Choroid plexus epithelial cell (primary cell): ENCODE results near the gene B4GALNT3.

ENCODE experiments used
- DNase-seq: peaks from one replicate; pipeline ENCODE4 v3.0.0-alpha.2; 2010; ENCODE audit warnings: low read depth
- H3K4me3 ChIP-seq: 2 replicates; pipeline ENCODE4 v1.5.1; 2011; ENCODE audit warnings: low read depth, mild to moderate bottlenecking, control low read depth, low read length, moderate library complexity
- CTCF ChIP-seq: conservative IDR thresholded peaks from 2 replicates; pipeline ENCODE4 v1.5.1; 2011; ENCODE audit warnings: low read depth, mild to moderate bottlenecking, control low read depth, inconsistent platforms, low read length, moderate library complexity

Gene B4GALNT3

GRCh38 chr12:497501-498160 lies 37.9 kb downstream of the B4GALNT3 start:
- DNase-seq, result no peak
- TF ChIP-seq CTCF, result no peak
- H3K4me3 ChIP-seq, result no peak overlapping the region

GRCh38 chr12:499837-500458 lies 40.2 kb downstream of the B4GALNT3 start:
- no peak for DNase-seq
- no peak for TF ChIP-seq CTCF
- H3K4me3 ChIP-seq, result no peak overlapping the region

DNA sequence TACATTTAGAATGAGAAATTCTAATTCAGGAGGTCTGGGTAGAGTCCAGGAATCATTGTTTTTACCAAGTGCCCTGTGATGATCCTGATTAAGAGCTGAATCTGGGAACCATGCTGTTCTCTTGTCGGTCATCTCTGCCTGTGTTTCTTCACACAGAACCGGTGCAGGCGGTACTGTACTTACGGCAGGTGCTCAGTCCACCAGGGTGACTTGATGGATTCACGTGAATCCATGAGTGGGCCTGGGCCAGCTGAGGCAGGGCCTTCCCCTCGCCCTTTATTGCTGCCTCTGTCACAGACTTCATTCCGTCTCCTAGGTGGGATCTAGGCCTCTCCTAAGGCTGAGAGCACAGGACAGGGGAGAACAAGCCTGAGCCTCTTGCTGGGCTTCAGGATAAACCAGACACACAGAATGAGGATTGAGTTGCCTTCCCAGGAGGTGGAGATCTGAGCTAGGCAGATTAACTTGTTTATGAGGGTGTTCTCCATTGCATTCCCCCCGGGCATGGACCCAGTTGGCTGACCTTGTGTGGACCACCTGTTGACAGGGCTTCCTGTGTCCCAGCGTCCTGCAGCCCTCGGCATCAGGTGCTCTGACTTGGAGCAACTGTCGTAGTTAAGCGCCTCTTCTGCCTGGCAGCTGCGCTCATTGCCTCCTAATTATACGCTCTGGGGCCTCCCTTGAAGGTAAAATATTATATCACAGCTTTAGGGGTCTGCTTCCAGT lies 42.1 kb downstream of the B4GALNT3 start:
- no peak for DNase-seq
- no peak overlapping the region for H3K4me3 ChIP-seq
- TF ChIP-seq CTCF, result no peak

DNA sequence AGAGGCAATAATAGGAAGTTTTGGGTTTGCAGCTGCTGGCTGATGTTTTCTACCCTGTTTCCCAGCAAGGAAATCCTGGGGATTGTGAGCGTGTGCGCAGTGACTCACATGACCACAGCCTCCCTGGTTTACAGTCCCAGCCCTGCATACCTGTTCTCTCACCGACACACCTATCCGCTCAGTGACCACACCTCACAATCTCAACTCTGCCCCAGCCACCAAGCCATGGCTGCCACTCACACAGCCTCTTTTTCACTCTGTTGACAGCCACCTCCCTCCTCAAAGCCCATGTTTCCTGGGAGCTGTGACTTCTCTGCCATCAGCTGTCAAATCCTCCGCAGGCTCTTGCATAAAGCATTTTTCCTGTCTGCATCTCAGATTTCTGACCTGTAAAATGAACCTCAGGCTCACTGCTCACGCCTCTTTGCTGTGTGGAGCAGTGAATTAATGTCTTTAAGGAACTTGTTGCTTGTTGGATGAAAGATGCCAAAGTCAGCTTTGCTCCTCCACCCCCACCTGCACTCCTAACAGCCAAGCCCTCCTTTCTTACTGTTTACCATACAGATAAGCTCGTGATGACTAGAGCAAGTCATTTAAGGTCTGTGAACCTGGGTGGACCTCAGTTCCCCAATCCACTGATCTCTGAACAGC lies 43.5 kb downstream of the B4GALNT3 start:
- DNase-seq, result no peak
- H3K4me3 ChIP-seq, result no peak overlapping the region
- TF ChIP-seq CTCF, result no peak

DNA sequence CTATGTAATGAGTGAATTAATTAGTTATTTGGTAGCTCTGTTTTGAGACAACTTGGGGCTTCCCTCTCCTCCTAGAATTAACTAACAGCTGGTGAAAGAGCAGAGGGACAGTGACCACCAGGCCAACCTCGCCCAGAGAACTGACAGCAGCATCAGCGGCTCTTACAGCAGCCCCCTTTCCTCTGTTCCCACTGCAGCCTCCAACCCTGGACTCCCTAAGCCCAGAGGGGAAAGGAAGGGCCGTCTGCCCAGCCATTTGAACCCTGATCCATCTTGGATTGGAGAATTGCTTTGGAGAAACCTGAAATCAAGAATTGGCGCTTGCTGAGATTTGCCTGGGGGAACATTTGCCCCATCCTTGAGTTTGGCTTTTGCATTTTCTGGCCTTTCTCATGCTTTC lies 45.5 kb downstream of the B4GALNT3 start:
- H3K4me3 ChIP-seq, result no peak overlapping the region
- TF ChIP-seq CTCF, result no peak
- DNase-seq, result no peak

DNA sequence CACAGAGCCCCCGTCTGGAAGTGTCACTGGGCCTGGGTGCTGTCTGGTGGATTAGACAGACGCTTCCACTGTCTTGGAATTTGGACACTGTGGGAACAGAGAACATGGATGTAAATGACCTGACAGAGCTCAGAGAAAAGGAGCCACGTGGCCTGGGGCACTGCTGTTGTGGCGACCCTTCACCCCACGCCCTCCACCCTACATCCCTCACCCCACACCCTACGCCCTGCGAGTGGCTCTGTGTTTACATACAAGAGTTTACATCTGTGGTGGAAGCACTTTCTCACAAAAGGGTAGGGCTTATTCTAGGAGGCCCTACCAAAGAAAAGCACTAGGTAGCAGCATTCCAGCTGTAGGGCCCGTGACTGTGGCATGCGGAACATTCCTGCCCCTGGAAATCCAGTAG lies 47.7 kb downstream of the B4GALNT3 start:
- no peak overlapping the region for H3K4me3 ChIP-seq
- DNase-seq, result no peak
- TF ChIP-seq CTCF, result no peak
